Peyer's patch (tissue), 4 donors: Measurements from ENCODE around the gene NELL1. TPM values are rescaled to one million over a fixed set of nuclear protein-coding genes. Genes with fewer than 3 reads are reported as not detected.

Source experiments
- DNase-seq, 3 donors: peaks; one replicate each; pipeline ENCODE4 v3.0.0-alpha.2; 2017 to 2019
- H3K27ac ChIP-seq, 4 donors: fragments of 200-600 bp; sonication (generic); one replicate each; pipeline ENCODE4 v1.5.1; 2016 to 2019
- H3K27me3 ChIP-seq, 2 donors: fragments of 200-600 bp; sonication (generic); one replicate each; pipeline ENCODE4 v1.5.1; 2019
- H3K36me3 ChIP-seq, 3 donors: fragments of 200-600 bp; sonication (generic); one replicate each; pipeline ENCODE4 v1.5.1; 2016 to 2019
- H3K4me1 ChIP-seq, 4 donors: fragments of 200-600 bp; sonication (generic); one replicate each; pipeline ENCODE4 v1.5.1; 2016 to 2019
- H3K4me3 ChIP-seq, 4 donors: fragments of 200-600 bp; sonication (generic); 1 replicate in 3 of 4; 2 replicates in 1 of 4; pipeline ENCODE4 v1.5.1; 2016 to 2019; ENCODE audit warnings: mild to moderate bottlenecking in 1 of 4
- H3K9me3 ChIP-seq, 4 donors: fragments of 200-600 bp; sonication (generic); one replicate each; pipeline ENCODE4 v1.5.1; 2016 to 2019; ENCODE audit warnings: mild to moderate bottlenecking in 1 of 4
- CTCF ChIP-seq, 6 experiments: fragments of 450-650 bp in 4 of 6; fragments of 200-600 bp in 2 of 6; sonication (generic) in 1 of 6; IDR thresholded peaks; one replicate each; pipeline ENCODE4 v1.5.1; 2017 to 2019; ENCODE audit warnings: antibody characterized with exemption in 6 of 6, mild to moderate bottlenecking in 3 of 6, moderate library complexity in 1 of 6
- POLR2A ChIP-seq, 2 donors: fragments of 450-650 bp; IDR thresholded peaks; one replicate each; pipeline ENCODE4 v1.5.1; 2017; ENCODE audit warnings: antibody characterized with exemption in 2 of 2, mild to moderate bottlenecking in 2 of 2, moderate library complexity in 2 of 2
- total RNA-seq, 4 donors: library from RNA; depleted of rRNA; stranded (reverse); fragments of >200 nt; gene quantifications; one replicate each; pipeline ENCODE4 v1.1.0, GENCODE V29; 2016

The NELL1 gene
- total RNA-seq, 4 donors from 2014 or later, result not detected

DNA sequence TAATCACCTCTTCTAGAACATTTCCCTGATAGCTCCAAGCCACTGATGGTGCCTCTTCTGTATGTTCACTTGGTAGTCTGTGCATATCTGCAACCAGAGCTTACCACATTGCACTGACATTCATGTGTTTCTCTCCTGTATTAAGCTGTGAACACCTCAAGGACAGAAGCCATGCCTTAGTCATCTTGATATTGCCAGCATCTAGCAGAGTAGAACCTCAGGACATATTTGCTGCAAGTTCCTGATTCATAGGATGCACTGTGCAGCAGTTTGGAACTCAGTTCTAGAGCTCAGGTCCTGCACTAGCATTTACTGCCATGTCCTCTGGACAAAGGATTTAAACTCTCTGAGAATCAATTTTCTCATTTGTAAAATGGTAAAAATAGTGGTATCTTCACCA is 801.1 kb downstream of the NELL1 start:
- TF ChIP-seq CTCF (IDR thresholded peaks at IDR 0.05) (no peak), POLR2A (IDR thresholded peaks at IDR 0.05) (no peak)
- Histone ChIP-seq H3K27me3 (no peaks in the 10 kb centered on the region), H3K4me1 (no peaks in the 10 kb centered on the region)

DNA sequence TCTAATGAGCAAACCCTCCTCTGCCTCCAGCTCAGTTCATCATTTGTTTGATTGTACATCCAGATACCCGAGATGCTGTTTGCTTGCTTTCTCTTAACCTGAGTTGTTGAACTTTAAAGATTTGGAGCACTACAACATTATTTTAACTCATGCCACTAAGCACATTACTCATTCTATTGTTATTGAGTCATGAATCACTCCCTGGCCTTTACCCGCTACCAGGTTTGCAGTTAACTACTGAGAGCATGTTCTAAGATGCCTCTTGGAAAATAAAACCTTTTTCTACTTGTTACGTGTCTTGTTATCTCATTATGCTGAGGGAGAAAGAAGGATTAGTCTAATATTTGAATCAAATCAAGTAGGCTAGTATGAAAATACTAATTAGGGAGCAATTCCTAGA is 802.9 kb downstream of the NELL1 start:
- H3K4me3 ChIP-seq, result no peak overlapping the region
- H3K36me3 ChIP-seq, result no peaks in the 10 kb centered on the region
- TF ChIP-seq POLR2A (IDR thresholded peaks at IDR 0.05) (no peak), CTCF (IDR thresholded peaks at IDR 0.05) (no peak)
- H3K27me3 ChIP-seq, result no peaks in the 10 kb centered on the region
- H3K4me1 ChIP-seq, result no peaks in the 10 kb centered on the region
- H3K27ac ChIP-seq, result no peak overlapping the region
- DNase-seq, result no peak
- H3K9me3 ChIP-seq, result no peaks in the 10 kb centered on the region

More for the DNA sequence above, 801.1 kb downstream of the NELL1 start:
- Histone ChIP-seq H3K9me3 (no peaks in the 10 kb centered on the region), H3K4me3 (no peak overlapping the region), H3K36me3 (no peaks in the 10 kb centered on the region), H3K27ac (no peak overlapping the region)
- no peak for DNase-seq

DNA sequence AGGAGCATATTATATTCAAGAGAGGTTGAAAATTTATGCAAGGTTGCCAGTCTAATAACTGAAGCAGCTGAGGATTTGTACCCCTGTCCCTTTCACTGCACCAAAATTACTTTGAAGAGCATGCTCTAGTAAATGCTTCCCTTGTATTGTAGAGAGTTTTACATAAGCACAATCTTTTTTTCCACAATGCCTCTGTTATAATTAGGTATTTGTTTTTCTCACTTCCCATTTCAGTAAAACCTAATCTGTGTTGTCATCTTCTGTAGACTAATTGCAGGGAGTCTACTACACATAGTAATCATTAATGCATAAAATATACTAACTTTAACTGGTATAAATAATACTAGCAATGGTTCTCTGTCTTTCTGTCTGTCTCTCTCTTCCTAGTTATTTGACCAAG is 805.1 kb downstream of the NELL1 start:
- TF ChIP-seq CTCF (IDR thresholded peaks at IDR 0.05) (no peak), POLR2A (IDR thresholded peaks at IDR 0.05) (no peak)
- Histone ChIP-seq H3K27ac (no peak overlapping the region), H3K4me1 (no peaks in the 10 kb centered on the region), H3K9me3 (no peaks in the 10 kb centered on the region), H3K27me3 (no peaks in the 10 kb centered on the region), H3K36me3 (no peaks in the 10 kb centered on the region), H3K4me3 (no peak overlapping the region)
- DNase-seq, result no peak

DNA sequence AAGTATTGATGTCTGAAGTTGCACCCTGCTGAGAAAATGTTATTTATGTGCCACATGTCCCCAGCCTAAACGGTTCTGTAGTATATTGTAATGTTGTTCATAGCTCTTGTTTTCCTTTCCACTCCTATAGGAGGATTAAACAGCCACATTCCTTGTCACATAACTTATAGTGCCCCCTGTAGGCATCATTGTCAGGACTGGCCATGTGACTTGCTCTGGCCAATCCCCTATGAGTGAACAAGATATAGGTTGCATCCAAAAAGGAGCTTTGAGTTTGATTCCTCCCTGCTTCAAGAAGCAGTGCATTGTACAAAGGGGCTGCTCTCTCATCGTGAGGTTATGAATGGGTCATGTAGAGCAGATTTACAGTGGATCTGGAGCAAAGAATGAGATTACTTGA is 805.9 kb downstream of the NELL1 start:
- H3K4me3 ChIP-seq, result no peak overlapping the region
- H3K36me3 ChIP-seq, result no peaks in the 10 kb centered on the region
- no peak overlapping the region for H3K27ac ChIP-seq
- no peaks in the 10 kb centered on the region for H3K4me1 ChIP-seq
- no peak for DNase-seq
- H3K9me3 ChIP-seq, result no peaks in the 10 kb centered on the region
- no peaks in the 10 kb centered on the region for H3K27me3 ChIP-seq
- TF ChIP-seq CTCF (IDR thresholded peaks at IDR 0.05) (no peak), POLR2A (IDR thresholded peaks at IDR 0.05) (no peak)

GRCh38 chr11:21476588-21476987 is 807.2 kb downstream of the NELL1 start:
- Histone ChIP-seq H3K27me3 (no peaks in the 10 kb centered on the region), H3K9me3 (no peaks in the 10 kb centered on the region), H3K4me1 (no peaks in the 10 kb centered on the region), H3K36me3 (no peaks in the 10 kb centered on the region), H3K27ac (no peak overlapping the region), H3K4me3 (no peak overlapping the region)
- TF ChIP-seq POLR2A (IDR thresholded peaks at IDR 0.05), result no peak
- TF ChIP-seq CTCF (IDR thresholded peaks at IDR 0.05), result no peak
- DNase-seq, result no peak

DNA sequence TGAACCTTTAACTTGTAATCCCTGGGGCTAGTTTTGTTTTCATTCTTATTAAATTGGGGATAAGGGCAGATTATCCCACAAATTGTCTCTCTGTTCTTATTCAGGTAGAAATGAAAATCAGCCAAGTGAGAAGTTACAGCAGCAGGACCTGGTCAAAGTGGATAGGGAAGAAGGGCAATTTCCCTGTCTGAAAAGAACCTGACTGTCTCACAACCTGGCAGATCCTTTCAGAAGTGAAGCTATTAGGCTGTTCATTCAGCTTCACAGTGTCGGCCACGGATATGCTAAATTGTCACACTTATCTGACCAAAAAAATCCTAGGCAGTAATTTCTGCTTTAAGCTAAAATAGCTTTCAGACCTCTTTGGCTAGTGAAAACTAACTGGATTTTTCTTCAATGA is 810.9 kb downstream of the NELL1 start:
- TF ChIP-seq CTCF (IDR thresholded peaks at IDR 0.05) (no peak), POLR2A (IDR thresholded peaks at IDR 0.05) (no peak)
- Histone ChIP-seq H3K4me1 (no peaks in the 10 kb centered on the region), H3K27ac (no peak overlapping the region), H3K36me3 (no peaks in the 10 kb centered on the region), H3K4me3 (no peak overlapping the region), H3K9me3 (no peaks in the 10 kb centered on the region), H3K27me3 (no peaks in the 10 kb centered on the region)
- DNase-seq, result no peak
